Posterior vena cava (tissue), 2 donors: ENCODE data around the gene RERE. TPM values are rescaled to one million over a fixed set of nuclear protein-coding genes. Genes with fewer than 3 reads are reported as not detected.

ENCODE experiments used
- DNase-seq: peaks from one replicate; pipeline ENCODE4 v3.0.0-alpha.2; 2020; ENCODE audit warnings: low spot score
- intact Hi-C, 2 donors: fragments of 100-400 bp; cut with DNase I; formaldehyde crosslinking; loops; one replicate each; pipeline versions ENCODE4 v1.14.1 to v1.14.2; 2022 to 2023
- total RNA-seq, 2 donors: library from RNA; stranded (reverse); fragmentation: NEBNext Ultra II Directional; extraction: Animal tissue kit (Norgen Biotek cat#: 25700); gene quantifications; one replicate each; pipeline ENCODE4 v1.2.1, GENCODE V29; 2021
- donor health status: DM: yes; HTN: yes; CAD: no.
- donor health status: DM: yes; HTN: yes; CAD: no.

Gene RERE
- total RNA-seq, 2 donors from 2014 or later = 94.9 to 116 TPM

DNA sequence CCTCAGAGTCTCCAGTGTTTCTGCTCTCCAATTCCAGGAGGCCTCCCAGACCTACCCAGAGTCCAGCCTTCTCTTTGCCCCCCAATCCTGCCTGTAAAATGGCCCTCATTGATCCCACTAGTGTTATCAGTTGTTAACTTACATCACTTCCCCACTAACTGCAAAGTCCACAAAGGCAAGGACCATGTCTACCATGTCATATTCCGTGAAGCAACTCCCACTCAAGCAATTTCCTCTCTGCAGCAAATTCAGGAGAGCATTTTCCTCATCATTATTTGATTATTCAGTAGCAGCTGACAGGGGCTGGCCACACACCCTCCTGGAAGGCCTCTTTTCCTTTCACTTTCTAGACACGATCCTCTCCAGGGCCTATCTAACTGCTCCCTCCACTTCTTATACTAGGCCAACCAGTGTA is 153.5 kb downstream of the RERE start:
- intact Hi-C loops = no loop called here
- DNase-seq = no peak

DNA sequence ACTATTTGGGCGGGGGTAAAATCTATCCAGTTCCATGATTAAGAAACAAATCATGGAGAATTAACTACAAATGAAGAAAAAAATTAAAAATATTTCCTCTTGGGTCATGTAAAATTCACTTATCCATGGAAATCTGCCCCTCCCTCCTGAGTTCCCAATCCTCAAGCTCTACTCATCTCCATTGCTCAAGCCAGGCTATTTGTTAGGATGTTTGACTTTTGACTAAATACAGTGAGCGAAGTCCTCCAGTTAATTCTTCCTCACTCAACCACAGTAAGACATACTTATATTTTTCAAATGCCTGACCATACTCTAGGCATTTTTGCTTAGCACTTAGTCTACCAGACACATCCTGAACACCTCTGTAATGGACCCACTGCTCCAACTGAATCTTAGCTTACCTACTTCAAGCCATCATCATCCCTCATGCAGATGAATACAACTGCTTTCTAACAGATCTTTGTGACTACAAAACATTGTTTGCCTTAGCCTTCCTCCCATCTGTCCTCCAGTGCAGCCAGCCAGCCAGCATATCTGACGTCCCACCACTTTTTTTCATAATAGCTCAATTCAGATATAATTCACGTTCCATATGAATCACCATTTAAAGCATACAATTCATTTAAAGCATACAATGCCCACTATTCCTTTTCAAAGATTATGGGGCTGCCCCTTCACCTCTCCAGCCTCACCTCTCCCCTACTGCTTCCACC is 154.2 kb downstream of the RERE start:
- no peak for DNase-seq
- intact Hi-C loops = no loop called here

DNA sequence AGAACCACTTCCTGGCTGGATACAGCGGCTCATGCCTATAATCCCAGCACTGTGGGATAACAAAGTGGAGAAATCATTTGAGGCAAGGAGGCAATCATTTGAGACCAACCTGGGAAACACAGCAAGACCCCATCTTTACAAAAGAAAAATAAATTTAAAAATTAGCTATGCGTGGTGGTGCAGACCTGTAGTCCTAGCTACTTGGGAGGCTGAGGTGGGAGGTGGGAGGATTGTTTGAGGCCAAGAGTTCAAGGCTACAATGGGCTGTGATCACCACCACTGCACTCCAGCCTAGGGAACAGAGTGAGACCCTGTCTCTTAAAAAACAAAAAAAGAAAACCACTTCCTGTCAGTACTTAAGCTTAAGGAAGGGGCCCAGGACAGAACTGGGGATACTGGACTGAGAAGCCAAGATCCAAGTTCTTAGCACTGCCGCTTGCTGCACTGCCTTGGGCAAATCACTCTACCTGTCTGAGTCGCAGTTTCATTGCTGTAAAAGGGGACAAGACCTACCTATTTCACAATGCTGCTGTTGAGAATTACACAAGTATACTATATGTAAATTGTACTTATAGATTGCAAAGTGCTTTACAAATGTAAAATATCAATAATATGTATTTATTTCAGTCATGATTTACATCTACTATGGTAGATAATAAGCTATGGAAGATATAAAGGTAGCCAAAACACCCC is 154.9 kb downstream of the RERE start:
- intact Hi-C loops = no loop called here
- no peak for DNase-seq

DNA sequence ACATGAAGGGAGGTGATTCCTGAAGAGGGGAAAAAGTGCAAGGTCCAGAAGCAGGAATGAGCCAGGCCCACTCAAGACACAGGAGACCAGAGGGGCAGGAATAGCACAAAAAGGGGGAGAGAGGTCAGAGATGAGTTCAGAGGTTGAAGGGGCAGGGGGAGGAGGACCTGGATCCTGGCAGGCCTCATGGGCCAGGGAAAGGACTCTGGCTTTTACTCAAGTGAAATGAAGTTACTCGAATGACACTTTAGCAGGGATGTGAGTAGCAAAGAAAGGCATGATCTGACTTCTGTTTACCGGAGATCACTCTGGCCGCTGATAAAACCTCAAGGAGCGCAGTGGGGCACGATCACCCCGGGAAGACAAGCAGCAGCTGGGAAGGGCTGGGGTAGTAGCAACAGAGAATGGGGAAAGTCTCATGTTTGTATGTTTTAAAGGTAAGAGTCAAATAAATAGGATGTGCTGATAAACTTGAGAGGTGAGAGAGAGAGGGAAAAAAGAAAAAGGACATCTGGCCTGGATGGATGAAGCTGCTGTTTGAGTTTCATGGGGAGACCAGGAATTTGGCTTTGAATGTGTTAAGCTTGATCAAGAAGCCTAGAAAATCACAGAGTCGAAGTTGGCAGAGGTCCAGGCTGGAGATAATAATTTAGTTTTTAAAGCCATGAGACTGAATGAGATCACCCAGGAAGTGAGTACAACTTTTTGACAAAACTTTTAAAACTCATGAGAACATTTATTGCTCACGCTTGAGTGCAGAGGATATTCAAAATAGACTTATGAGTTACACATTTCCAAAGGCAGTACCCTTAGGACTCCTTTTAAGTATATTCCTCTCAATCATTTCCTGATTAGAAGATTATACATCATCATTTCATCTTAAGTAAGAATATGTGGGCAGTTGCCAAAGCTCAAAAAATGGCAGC is 156.0 kb downstream of the RERE start:
- intact Hi-C loops = no loop called here
- no peak for DNase-seq

DNA sequence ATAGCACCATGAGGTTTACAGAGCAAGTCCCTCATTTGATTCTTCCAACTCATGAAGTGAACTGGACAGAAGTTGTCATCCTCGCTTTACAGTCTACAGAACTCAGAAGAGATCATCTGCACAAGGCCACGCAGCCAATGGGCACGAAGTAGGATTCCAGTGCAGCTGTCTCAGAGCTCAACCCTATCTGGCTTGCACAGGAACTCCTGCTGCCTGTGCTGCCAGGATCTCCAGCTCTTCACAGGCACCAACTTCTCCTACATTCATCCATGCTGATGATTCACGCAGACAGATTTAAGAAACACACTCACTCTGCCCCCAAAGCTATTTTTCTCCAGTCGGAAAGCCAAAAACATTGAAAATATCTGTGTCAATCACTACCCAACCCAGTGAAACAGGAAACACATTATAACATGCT is 157.0 kb downstream of the RERE start:
- intact Hi-C loops = no loop called here
- DNase-seq = peak; percentile 87

DNA sequence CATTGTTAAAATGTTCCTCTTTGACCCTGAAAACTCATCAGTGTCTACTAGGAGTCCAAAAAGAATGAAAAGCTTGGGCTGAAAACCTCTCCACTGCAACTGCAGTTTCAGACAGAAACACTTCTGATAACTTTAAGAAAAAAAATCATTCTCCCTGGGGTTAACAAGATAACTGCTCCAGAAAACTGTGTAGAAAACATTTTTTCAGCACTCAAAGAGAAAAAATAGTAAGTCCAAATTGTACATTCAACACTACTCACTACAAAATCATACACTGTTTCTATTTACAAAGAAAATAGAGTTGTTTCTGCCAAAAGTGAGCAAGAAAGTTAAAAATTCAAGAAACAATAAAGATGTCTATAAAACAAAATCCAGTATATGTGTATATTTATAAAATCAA is 157.8 kb downstream of the RERE start:
- intact Hi-C loops = no loop called here
- no peak for DNase-seq

DNA sequence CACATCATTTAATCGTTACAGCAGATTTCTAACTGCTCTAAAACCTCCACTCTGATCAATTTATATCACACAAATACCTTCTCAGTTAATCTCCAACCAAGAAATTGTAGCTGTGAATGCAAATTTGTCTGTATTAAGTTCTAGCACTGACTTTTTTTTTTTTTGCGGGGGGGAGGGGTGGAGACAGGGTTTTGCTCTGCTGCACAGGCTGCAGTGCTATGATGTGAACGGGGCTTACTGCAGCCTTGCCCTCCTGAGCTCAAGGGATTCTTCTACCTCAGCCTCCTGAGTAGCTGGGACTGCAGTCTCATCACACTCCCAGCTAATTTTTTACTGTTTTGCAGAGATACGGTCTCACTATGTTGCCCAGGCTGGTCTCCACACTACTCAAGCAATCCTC is 163.6 kb downstream of the RERE start:
- intact Hi-C loops = no loop called here
- DNase-seq = no peak

DNA sequence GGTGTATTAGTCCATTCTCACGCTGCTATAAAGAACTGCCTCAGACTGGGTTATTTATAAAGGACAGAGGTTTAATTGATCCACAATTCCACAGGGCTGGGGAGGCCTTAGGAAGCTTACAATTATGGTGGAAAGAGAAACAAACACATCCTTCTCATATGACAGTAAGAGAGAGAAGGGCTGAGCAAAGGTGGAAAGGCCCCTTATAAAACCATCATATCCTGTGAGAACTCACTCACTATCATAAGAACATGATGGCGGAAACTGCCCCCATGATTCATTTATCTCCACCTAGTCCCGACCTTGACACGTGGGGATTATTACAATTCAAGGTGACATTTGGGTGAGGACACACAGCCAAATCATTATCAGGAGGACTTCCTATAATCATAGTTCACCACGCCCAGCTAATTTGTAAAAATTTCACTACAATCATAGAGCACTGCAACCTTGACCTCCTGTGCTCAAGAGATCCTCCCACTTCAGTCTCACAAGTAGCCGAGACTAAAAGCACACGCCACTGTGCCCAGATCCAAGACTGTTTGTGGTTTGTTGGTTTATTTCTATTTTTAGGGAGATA is 164.9 kb downstream of the RERE start:
- intact Hi-C loops = no loop called here
- DNase-seq = no peak

DNA sequence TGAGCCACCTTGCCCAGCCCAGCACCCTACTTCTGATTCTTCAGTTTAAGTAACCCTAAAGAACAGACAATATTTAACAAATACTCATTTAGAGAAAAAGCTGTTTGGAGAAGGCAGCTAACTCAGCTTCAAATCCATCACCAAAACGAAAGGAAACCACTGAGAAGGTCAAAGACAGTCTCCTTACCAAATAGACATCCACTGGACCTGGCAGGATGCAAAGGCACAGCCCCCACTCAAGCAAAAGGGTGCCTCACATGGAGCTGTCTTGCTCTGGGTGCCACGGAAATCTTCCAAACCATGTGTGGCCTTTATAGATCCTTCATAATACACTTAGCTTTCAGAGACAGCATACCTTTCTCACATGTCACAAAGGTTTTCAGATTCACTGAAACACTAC is 165.5 kb downstream of the RERE start:
- intact Hi-C loops = no loop called here
- no peak for DNase-seq

DNA sequence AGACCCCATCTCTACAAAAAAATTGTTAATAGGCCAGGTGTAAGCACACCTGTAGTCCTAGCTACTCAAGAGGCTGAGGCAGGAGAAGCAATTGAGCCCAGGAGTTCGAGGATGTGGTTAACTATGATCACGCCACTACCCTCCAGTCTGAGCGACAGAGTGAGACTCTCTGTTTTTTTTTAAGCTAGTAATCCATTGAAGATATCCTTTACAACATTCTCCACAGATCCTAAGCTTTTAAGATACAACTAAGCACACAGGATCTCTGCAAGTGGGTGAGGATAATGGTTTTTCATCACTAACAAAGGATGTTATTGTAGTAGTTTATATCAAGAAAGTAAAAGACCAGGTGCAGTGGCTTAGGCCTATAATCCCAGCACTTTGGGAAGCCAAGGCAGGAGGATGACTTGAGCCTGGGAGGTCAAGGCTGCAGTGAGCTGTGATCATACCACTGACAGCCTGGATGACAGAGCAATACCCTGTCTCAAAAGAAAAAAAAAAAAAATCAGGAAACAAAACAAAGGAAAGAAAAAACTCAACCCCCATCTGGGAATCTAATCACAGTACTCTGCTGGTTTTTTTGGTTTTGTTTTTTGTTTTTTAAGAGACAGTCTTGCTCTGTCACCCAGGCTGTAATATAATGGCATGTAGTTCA is 166.1 kb downstream of the RERE start:
- DNase-seq = no peak
- intact Hi-C loops = no loop called here

DNA sequence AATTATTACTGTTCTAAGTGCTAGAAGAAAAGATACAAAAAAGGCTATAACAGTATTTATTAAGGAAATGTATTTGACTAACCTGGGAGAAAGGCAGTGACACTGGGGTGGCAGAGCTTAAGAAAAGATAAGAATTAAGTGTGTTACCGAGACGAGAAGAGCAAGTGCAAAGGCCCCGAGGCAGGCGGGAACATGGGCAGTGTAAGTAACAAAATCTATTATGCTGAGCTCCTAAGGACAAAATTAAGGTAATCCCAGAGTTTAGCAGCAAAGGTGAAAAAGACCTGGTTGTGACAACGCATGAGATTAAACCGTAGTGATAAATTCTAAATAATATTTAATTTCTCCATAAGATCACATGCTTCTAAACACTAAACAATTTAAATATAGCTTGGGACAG is 167.6 kb downstream of the RERE start:
- intact Hi-C loops = no loop called here
- no peak for DNase-seq

DNA sequence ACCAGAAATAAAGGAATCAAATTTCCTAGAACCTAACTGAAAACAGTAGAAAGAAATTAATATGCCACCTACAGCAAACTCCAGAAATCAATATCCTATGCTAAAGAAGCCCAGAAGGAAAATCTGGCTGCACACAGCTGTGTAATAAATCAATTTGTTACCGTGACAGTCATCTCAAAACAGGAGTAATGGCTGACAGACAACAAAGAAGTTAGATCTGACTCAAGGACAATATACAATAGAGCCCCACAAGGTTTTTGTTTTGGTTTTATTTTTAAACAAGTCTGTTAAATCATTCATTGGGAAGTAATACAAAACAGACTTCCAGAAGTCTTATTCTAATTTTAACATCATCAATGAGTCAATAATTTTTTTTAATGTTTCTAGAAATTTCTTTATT is 168.4 kb downstream of the RERE start:
- no peak for DNase-seq
- intact Hi-C loops = no loop called here

DNA sequence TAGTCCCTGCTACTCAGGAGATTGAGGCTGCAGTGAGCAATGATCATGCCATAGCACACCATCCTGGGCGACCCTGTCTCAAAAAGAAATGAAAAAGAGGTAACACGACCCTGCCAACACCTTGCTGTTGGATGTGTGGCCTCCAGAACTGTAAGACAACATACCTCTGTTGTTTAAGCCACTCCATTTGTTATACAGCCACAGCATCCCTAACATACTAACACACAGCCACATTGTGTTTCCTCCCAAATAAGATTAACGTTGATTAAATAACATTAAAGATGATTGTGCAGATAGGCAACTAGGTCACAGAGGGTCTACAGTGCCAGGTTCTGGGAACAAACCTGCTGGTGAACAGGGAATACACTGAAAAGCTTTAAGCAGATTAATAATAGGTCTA is 170.4 kb downstream of the RERE start:
- no peak for DNase-seq
- intact Hi-C loops = no loop called here

DNA sequence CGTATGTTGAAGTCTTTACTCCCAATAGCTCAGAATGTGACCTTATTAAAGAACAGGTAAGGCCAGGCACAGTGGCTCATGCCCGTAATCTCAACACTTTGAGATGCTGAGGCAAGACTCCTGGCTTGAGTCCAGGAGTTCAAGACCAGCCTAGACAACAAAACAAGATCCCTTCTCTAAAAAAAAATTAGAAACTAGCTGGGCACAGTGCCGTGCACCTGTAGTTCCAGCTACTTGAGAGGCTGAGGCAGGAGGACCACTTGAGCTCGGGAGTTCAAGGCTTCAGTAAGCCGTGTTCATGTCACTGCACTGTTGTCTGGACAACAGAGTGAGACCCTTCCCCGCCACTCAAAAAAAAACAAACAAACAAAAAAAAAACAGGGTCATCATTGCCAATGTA is 171.3 kb downstream of the RERE start:
- intact Hi-C loops = no loop called here
- no peak for DNase-seq

DNA sequence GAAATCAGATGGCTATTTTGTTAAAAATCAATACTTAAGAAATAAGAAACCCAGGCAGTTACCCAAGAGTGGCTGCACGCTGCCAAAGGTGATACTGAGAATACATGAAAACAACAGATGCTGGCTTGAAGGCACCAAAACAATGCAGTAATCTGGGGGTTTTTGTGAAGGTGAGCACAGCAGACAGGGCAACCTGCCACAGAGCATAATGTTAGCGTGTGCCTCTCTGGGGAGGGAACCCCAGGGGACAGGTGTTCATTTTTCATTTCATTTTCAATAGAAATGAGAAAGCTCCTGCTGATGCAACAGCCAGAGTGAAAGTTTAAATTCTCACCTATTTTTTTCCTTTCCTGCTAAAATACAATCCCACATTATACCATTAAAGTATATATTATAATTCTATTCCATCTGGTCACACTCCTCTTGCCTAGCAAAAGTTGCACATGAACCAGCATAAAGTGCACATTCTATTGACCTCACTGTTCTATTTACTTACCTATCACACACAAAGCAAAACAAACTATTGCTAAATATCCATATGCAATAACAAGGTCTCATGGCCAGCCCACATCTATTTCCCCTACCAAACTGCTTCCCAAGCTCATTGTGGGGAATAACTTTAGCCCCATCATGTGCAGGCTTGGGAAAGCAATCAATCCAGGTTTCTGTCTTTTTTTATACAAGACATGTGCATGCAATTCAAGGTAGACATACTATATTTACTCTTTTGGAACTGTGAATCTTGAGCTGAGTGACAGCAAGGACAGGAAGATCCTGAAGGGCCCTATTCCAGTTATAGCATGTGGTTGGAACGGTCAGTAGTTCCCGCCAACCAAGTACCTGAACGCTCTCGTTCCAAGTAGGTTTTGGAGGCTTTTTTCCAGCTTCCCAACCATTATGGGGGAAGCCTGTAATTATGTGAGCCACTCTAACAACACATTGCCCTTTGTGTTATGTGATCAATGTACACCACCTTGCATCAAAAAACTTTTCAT is 173.6 kb downstream of the RERE start:
- intact Hi-C loops = no loop called here
- no peak for DNase-seq

DNA sequence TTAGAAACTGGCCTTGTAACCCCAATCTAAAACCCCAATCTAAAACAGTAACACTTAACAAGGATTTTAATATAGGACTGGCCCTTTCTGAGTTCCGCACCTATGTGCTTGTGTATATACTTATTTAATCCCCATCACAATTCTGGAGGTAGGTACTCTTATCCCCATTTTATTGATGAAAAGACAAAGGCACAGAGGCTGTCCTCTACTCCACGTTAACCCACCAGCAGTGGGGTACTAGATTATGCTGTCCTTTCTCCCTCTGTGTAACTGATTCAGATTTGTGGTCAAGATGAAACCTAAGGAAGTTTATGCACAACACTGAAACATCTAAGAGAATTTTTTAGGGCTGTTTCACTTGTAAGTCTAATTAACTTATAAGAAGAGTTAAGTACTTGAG is 175.3 kb downstream of the RERE start:
- intact Hi-C loops = no loop called here
- DNase-seq = no peak

DNA sequence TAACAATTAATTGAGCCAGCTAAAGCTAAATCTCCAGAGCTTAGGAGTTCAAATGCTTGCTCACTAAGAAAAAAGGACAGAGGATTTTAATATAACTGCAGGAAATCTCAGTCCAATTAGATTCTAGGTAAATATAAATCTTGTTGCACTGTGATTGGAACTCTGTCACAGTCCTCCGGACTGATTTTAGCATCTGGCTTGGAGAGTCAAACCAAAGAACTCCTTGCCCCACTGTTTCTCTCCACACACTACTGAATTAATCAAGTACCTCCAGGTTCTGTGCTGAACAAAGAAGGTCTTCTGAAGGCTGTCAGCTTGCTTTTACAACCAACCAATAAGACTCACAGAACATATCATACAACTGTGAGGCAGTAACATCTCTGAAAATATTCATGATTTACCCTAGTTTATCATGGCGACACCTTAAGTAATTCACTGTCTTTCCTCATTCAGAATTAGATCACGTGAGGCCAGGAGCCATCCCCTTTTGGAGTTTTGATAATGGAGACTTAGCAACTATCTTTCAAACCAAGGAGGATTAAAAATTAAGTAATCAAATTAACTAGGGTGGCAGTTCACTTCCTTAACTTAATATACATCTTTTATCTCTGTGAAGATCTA is 176.0 kb downstream of the RERE start:
- no peak for DNase-seq
- intact Hi-C loops = no loop called here

DNA sequence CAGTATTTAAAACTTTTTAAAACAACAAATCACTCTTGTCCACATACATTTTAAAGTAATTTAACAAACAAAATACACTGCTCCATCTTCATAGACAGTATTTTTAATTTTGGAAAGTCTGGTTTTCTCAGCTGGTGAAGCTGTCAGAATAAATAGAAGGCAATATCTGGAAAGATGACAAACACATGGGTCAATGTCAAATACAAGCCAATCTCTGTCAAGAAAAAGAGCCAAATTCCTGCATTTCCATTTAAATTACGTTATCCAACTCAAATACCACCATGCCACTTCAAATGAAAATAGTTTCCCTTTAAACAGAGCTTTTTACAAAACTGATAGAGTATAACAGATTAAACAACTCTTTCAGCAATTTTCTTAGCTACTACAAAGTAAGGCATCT is 176.5 kb downstream of the RERE start:
- DNase-seq = no peak
- intact Hi-C loops = no loop called here
